Gastrocnemius medialis (tissue), 4 donors: ENCODE results near the gene NCOA3.

Experiments
- CTCF ChIP-seq, 5 experiments: fragments of 450-650 bp in 3 of 5; fragments of 200-600 bp in 2 of 5; sonication (generic) in 2 of 5; IDR thresholded peaks in 4 of 5; conservative IDR thresholded peaks in 1 of 5; 1 replicate in 4 of 5; 2 replicates in 1 of 5; pipeline ENCODE4 v1.5.1; 2016 to 2019; ENCODE audit warnings: antibody characterized with exemption in 5 of 5, mild to moderate bottlenecking in 3 of 5, moderate library complexity in 3 of 5
- POLR2A ChIP-seq, 2 donors: fragments of 450-650 bp; IDR thresholded peaks; one replicate each; pipeline ENCODE4 v1.6.1; 2017; ENCODE audit warnings: antibody characterized with exemption in 2 of 2, mild to moderate bottlenecking in 2 of 2, moderate library complexity in 2 of 2

DNA sequence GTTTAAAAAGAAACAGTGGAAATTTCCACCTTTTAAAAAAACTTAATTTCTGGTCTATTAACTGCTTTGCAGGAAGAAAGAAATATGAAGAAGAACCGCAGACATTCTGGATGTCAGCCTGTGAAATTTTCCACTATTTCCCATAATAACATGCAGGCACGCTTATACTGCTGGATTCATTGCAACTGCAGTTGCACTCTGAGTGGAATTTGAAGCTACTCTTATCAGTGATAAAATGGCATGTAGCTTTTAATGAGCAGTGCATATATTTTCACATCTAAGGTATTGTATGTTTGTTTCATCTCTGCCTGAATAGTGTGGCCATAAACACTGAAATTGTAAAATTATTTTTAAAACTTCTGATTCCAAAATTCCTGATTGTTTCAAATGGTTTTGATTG is 28.2 kb downstream of the NCOA3 start:
- TF ChIP-seq CTCF (IDR thresholded peaks at IDR 0.05 in 4 of 5, conservative IDR thresholded peaks at IDR 0.05 in 1 of 5), result no peak
- TF ChIP-seq POLR2A (IDR thresholded peaks at IDR 0.05), result no peak
